GM12891 (cell line): ENCODE measurements around the gene EPHA2.

Source experiments
- PAX5 ChIP-seq: IDR thresholded peaks from 2 replicates; pipeline ENCODE4 v1.6.1; 2011; ENCODE audit warnings: low read length, moderate library complexity, mild to moderate bottlenecking; ENCODE audit not compliant: insufficient read depth, severe bottlenecking
- POLR2A ChIP-seq: IDR thresholded peaks from 2 replicates; pipeline ENCODE4 v1.6.1; 2011; ENCODE audit warnings: low read depth, low read length, control low read depth
- POLR2AphosphoS5 ChIP-seq: IDR thresholded peaks from 2 replicates; pipeline ENCODE4 v1.6.1; 2011; ENCODE audit warnings: low read depth, low read length, control low read depth
- SPI1 ChIP-seq: IDR thresholded peaks from 2 replicates; pipeline ENCODE4 v1.6.1; 2011; ENCODE audit warnings: low read depth, low read length, control low read depth
- TAF1 ChIP-seq: IDR thresholded peaks from 2 replicates; pipeline ENCODE4 v1.6.1; 2011; ENCODE audit warnings: low read depth, low read length, control low read depth

- TF ChIP-seq POLR2A: no peak
- no peak for TF ChIP-seq TAF1
- no peak for TF ChIP-seq POLR2AphosphoS5
- TF ChIP-seq SPI1: no peak
- no peak for TF ChIP-seq PAX5
Measured at GRCh38 chr1:16172964-16173446, 17.1 kb upstream of the EPHA2 start.
